Right atrium auricular region (tissue), 2 donors: ENCODE data around the gene VWA5B2. TPM values are rescaled to one million over a fixed set of nuclear protein-coding genes. Genes with fewer than 3 reads are reported as not detected.
A peak's percentile ranks its signal among the peaks of the same experiment; 100 is the strongest.

Experiments used
- DNase-seq: peaks from one replicate; pipeline ENCODE4 v3.0.0-alpha.2; 2019; ENCODE audit warnings: low spot score
- H3K27ac ChIP-seq, 2 donors: fragments of 200-600 bp; sonication (generic); 1 replicate in 1 of 2; 2 replicates in 1 of 2; pipeline ENCODE4 v1.5.1; 2016 to 2019
- H3K27me3 ChIP-seq, 2 donors: fragments of 200-600 bp; sonication (generic); one replicate each; pipeline versions ENCODE4 v1.5.1 to v1.6.0; 2017 to 2019
- H3K36me3 ChIP-seq: fragments of 200-600 bp; sonication (generic); one replicate; pipeline ENCODE4 v1.5.1; 2016
- H3K4me1 ChIP-seq, 2 donors: fragments of 200-600 bp; sonication (generic); one replicate each; pipeline versions ENCODE4 v1.5.1 to v1.6.0; 2017 to 2019
- H3K4me3 ChIP-seq, 2 donors: fragments of 200-600 bp; sonication (generic); 1 replicate in 1 of 2; 2 replicates in 1 of 2; pipeline ENCODE4 v1.5.1; 2017 to 2019; ENCODE audit warnings: mild to moderate bottlenecking in 1 of 2, moderate library complexity in 1 of 2
- H3K9me3 ChIP-seq, 2 donors: fragments of 200-600 bp; sonication (generic); one replicate each; pipeline ENCODE4 v1.5.1; 2019
- CTCF ChIP-seq, 2 donors: fragments of 200-600 bp; sonication (generic); IDR thresholded peaks; one replicate each; pipeline ENCODE4 v1.5.1; 2019; ENCODE audit warnings: antibody characterized with exemption in 2 of 2
- total RNA-seq, 2 donors: library from RNA; depleted of rRNA; stranded (reverse); fragments of >200 nt; gene quantifications; one replicate each; pipeline ENCODE4 v1.1.0, GENCODE V29; 2016

VWA5B2 gene
- total RNA-seq, 2 donors from 2014 or later, result not detected

GRCh38 chr3:184223946-184224345 lies 5.4 kb upstream of the VWA5B2 start:
- H3K9me3 ChIP-seq, result no peaks in the 10 kb centered on the region
- H3K4me3 ChIP-seq, result no peak overlapping the region
- no peak for TF ChIP-seq CTCF (IDR thresholded peaks at IDR 0.05)
- no peak overlapping the region for H3K27ac ChIP-seq
- no peak for DNase-seq
- no peaks in the 10 kb centered on the region for H3K27me3 ChIP-seq
- no peaks in the 10 kb centered on the region for H3K36me3 ChIP-seq
- H3K4me1 ChIP-seq, result peaks cover 0 to 3% of the 10 kb centered on the region in 2 donors

- H3K9me3 ChIP-seq, result no peaks in the 10 kb centered on the region
- no peaks in the 10 kb centered on the region for H3K36me3 ChIP-seq
- TF ChIP-seq CTCF (IDR thresholded peaks at IDR 0.05), result peak; percentile 65 to 81
- H3K27ac ChIP-seq, result no peak overlapping the region
- peaks cover 15 to 22% of the 10 kb centered on the region in 2 donors for H3K27me3 ChIP-seq
- no peak for DNase-seq
- no peak overlapping the region for H3K4me3 ChIP-seq
- peaks cover 0 to 24% of the 10 kb centered on the region in 2 donors for H3K4me1 ChIP-seq
These were observed 1.9 kb upstream of the VWA5B2 start for GRCh38 chr3:184227481-184227935.

GRCh38 chr3:184228376-184229137 lies 828 bp upstream of the VWA5B2 start:
- Histone ChIP-seq H3K4me1 (peaks cover 0 to 24% of the 10 kb centered on the region in 2 donors), H3K4me3 (peak overlapping the region; percentile 34 to 52), H3K36me3 (no peaks in the 10 kb centered on the region), H3K9me3 (no peaks in the 10 kb centered on the region), H3K27ac (no peak overlapping the region), H3K27me3 (peaks cover 15 to 22% of the 10 kb centered on the region in 2 donors)
- no peak for DNase-seq
- TF ChIP-seq CTCF (IDR thresholded peaks at IDR 0.05), result no peak

- Histone ChIP-seq H3K27me3 (peaks cover 15 to 22% of the 10 kb centered on the region in 2 donors), H3K9me3 (no peaks in the 10 kb centered on the region)
These were observed 757 bp downstream of the VWA5B2 start for GRCh38 chr3:184230081-184230602.

More at GRCh38 chr3:184230081-184230602, 757 bp downstream of the VWA5B2 start:
- TF ChIP-seq CTCF (IDR thresholded peaks at IDR 0.05), result no peak
- DNase-seq, result no peak
- Histone ChIP-seq H3K4me1 (peaks cover 0 to 24% of the 10 kb centered on the region in 2 donors), H3K27ac (no peak overlapping the region), H3K4me3 (peak overlapping the region; percentile 34 to 52), H3K36me3 (no peaks in the 10 kb centered on the region)
